ENCODE measurements around the gene OR51Q1. TPM values are rescaled to one million over a fixed set of nuclear protein-coding genes. Genes with fewer than 3 reads are reported as not detected.

Gene OR51Q1
- total RNA-seq, 2 experiments from 2014 or later = not detected

DNA sequence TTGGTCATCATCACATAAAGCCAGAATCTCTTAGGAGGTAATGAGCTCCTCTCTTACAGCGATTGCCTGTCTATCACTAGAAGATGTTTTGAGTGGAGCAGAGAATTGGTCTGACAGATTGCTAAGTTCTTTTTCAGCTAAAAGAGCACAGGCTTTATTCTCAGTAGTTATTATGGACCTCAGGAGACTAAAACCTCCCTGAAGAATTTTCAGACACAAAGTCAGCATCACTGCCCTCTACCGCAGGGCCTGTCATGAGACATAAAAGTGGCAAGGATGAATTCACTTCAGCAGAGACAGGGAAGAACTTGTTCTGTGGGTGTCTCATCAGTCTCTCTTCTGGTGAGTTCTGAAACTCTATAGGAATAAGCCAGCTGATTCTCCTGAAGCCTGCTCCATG lies 27.1 kb downstream of the OR51Q1 start, which contains the start of gene OR51I2:
TSS of gene OR51I2 (plus strand) at position 301 of the 400 bp plus-strand sequence. CDS start 4,166 bp downstream, outside the sequence.
- Mint-ChIP-seq H3K4me1 (ENCODE audit: low read depth) (no peaks in the 10 kb centered on the region), H3K27me3 (ENCODE audit: low read depth) (peaks cover 14% of the 10 kb centered on the region), H3K9me3 (no peaks in the 10 kb centered on the region), H3K4me3 (no peak within 1 kb of the TSS), H3K36me3 (ENCODE audit: low read depth) (no peaks in the 10 kb centered on the region), H3K27ac (no peak within 1 kb of the TSS)
- intact Hi-C loops (cut with micrococcal nuclease) = no loop called here
- no peak for DNase-seq
- CTCF ChIA-PET = no interaction called here

DNA sequence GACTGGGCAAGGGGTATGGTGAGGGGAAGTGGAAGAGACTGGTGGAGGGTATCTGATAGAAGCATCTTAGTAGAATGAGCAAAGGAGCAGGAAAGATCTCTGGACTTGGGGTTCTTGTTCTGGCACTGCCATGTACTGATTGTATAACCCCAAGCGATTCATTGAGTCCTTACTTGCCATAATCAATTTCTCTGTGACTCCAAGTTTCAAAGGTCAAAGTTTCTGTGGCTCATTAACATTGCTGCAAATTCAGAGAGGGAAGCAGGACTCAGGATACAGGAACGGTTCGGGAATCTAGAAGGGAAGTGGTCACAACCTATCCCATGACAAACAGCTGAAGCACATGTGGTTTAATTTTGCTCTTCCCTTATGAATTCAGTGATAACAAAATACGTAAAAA lies 27.5 kb downstream of the OR51Q1 start:
- Mint-ChIP-seq H3K27ac (no peak overlapping the region), H3K9me3 (no peaks in the 10 kb centered on the region), H3K36me3 (ENCODE audit: low read depth) (no peaks in the 10 kb centered on the region), H3K4me1 (ENCODE audit: low read depth) (no peaks in the 10 kb centered on the region), H3K4me3 (no peak overlapping the region), H3K27me3 (ENCODE audit: low read depth) (peaks cover 14% of the 10 kb centered on the region)
- CTCF ChIA-PET = no interaction called here
- no peak for DNase-seq
- intact Hi-C loops (cut with micrococcal nuclease) = no loop called here

DNA sequence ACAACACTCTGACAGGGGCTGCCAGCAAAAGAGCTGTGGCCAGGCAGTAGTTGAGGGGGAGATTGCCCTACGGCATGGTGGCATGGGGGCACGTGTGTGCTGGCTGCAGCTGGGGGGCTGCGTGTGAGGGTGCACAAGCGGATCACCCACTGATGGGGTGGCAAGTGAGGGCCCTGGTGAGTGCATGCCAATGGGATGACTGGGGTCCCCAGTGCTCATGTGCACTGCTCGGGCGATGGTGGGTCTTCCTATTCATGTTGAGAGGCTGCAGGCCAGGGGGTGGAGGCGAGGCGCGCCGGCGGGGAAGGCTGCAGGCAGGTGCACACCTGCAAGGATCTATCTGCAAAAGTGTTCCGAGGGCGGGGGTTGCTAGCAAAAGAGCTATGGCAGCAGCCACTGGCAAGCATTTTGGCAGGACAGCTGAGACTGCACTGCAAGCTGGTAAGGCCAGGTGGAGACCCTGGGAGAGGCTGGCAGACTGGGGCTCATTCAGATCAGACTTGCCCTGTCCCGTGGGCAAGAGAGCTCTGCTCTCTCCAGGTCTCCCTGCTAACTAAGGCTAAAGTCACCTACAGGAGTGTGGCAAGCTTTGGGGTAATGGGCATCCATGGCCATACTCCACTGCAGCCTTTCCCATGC lies 39.2 kb downstream of the OR51Q1 start:
- Mint-ChIP-seq H3K9me3 (no peaks in the 10 kb centered on the region), H3K4me3 (no peak overlapping the region), H3K27ac (no peak overlapping the region), H3K36me3 (ENCODE audit: low read depth) (no peaks in the 10 kb centered on the region), H3K4me1 (ENCODE audit: low read depth) (peaks cover 8% of the 10 kb centered on the region), H3K27me3 (ENCODE audit: low read depth) (no peaks in the 10 kb centered on the region)
- intact Hi-C loops (cut with micrococcal nuclease) = no loop called here
- CTCF ChIA-PET = no interaction called here
- no peak for DNase-seq

DNA sequence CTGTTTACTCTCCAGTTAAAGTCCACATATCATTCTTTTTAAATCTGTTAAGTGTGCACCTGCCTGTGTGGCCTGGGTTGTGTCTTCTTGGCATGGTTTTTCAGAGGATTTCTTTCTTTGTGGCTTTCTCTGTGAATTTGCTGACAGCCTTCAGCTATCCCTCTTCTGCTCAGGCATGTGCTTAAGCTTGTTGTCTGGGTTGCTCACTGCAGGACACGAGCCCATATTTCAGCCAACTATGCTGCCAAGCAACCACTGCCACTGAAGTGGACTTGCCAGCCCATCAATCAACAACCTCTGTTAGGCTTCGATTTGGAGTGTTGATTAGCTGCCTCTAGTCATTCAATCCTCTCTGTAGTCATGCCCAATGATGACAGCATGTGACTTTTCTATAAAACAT lies 45.6 kb downstream of the OR51Q1 start:
- Mint-ChIP-seq H3K9me3 (no peaks in the 10 kb centered on the region), H3K4me3 (no peak overlapping the region), H3K27me3 (ENCODE audit: low read depth) (peaks cover 5% of the 10 kb centered on the region), H3K36me3 (ENCODE audit: low read depth) (no peaks in the 10 kb centered on the region), H3K4me1 (ENCODE audit: low read depth) (no peaks in the 10 kb centered on the region), H3K27ac (no peak overlapping the region)
- DNase-seq = no peak
- intact Hi-C loops (cut with micrococcal nuclease) = no loop called here
- CTCF ChIA-PET = interaction anchor here (1.1 kb wide), 1 partner anchor 8 kb away, joined by 3 read pairs; no protein-coding TSS in a partner anchor

Other genes starting within 250 kb of the OR51Q1 start
- gene OR51V1, start 221.4 kb upstream of the OR51Q1 start, total RNA-seq = not detected
- not detected for gene HBB, start 195.0 kb upstream of the OR51Q1 start, total RNA-seq
- gene HBD, start 187.6 kb upstream of the OR51Q1 start, total RNA-seq = not detected
- not detected for gene HBG1, start 172.3 kb upstream of the OR51Q1 start, total RNA-seq
- gene HBG2, start 167.3 kb upstream of the OR51Q1 start, total RNA-seq = not detected
- gene HBE1, start 152.2 kb upstream of the OR51Q1 start, total RNA-seq = not detected
- not detected for gene OR51B4, start 120.2 kb upstream of the OR51Q1 start, total RNA-seq
- gene OR51B2, start 97.8 kb upstream of the OR51Q1 start, total RNA-seq = not detected
- not detected for gene OR51B5, start 78.6 kb upstream of the OR51Q1 start, total RNA-seq
- gene OR51B6, start 70.6 kb upstream of the OR51Q1 start, total RNA-seq = not detected
- not detected for gene OR51M1, start 38.3 kb upstream of the OR51Q1 start, total RNA-seq
- gene OR51I1, start 19.4 kb downstream of the OR51Q1 start, total RNA-seq = not detected
- not detected for gene OR51I2, start 27.2 kb downstream of the OR51Q1 start, total RNA-seq
- not detected for gene OR52D1, start 66.6 kb downstream of the OR51Q1 start, total RNA-seq
- not detected for gene UBQLN3, start 87.8 kb downstream of the OR51Q1 start, total RNA-seq
- gene UBQLNL, start 94.6 kb downstream of the OR51Q1 start, total RNA-seq = under 1 TPM; 0.15 to 0.26 TPM
- not detected for gene OR52H1, start 126.4 kb downstream of the OR51Q1 start, total RNA-seq
- not detected for gene OR52B6, start 158.8 kb downstream of the OR51Q1 start, total RNA-seq
- gene TRIM6, start 174.5 kb downstream of the OR51Q1 start, total RNA-seq = 1 to 10 TPM; 2.1 to 2.6 TPM
- gene TRIM34, start 202.9 kb downstream of the OR51Q1 start, total RNA-seq = 10 to 100 TPM; 12.8 to 12.9 TPM

Measured in activated naive CD4-positive, alpha-beta T cell treated with anti-CD3 and anti-CD28 coated beads for 36 hours (primary cell).